Measurements from ENCODE around the gene CALHM1.

DNA sequence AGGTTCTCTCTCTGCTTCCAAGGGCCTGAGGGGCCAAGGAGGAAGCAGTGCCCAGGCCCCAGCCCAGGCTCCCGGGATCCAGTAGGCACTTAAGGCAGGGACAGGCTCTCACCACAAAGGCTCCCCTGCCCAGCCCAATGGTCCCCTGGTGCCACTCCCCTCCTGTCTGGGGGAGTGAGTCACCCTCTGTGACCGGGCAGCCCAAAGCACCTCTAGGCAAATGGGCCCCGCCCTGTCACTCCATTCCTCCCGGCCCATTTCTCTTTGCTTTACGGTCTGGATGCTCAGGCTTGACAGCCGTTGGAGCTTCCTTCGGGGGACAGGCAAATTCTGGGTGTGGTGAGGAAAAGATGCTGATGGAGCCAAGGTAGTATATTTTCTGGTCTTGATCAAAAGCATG lies 20.4 kb upstream of the CALHM1 start, which contains the start of gene CALHM3:
- TF ChIP-seq EP300 (IDR thresholded peaks at IDR 0.05) (no peak), CTCF (IDR thresholded peaks at IDR 0.05) (no peak), POLR2A (IDR thresholded peaks at IDR 0.05) (no peak)
